HEK293T (cell line): Measurements from ENCODE around the gene VGLL3.

ENCODE experiments used
- BHLHE40 ChIP-seq: fragments of 450-650 bp; IDR thresholded peaks from 2 replicates; pipeline ENCODE4 v1.6.1; 2016; ENCODE audit warnings: mild to moderate bottlenecking, moderate library complexity, borderline replicate concordance
- FOXA1 ChIP-seq: fragments of 450-650 bp; IDR thresholded peaks from 2 replicates; pipeline ENCODE4 v1.6.1; 2016; ENCODE audit warnings: mild to moderate bottlenecking
- FOXK2 ChIP-seq: fragments of 450-650 bp; IDR thresholded peaks from 2 replicates; pipeline ENCODE4 v1.6.1; 2016; ENCODE audit warnings: mild to moderate bottlenecking
- LEF1 ChIP-seq: fragments of 450-650 bp; IDR thresholded peaks from 2 replicates; pipeline ENCODE4 v1.6.1; 2017; ENCODE audit warnings: mild to moderate bottlenecking, borderline replicate concordance

DNA sequence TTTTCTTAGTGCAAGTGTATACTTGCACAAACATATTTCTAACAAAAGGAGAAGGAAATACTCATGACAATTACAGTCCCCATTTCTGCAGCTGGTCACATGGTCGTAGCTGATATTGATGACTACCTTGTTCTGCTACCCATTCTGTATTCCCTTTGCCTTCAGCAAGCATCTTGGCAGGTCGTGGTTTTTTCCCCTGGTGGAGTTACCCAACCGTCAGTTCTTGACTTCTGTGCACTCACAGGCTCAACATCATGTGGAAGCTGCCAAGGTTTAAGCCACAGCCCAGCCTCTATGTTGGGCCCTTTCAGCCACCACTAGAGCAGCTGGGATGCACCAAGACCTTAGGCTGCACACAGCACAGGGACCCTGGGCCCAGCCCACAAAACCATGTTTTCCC, 56.1 kb downstream of the VGLL3 start:
- TF ChIP-seq FOXK2 (no peak), LEF1 (no peak), BHLHE40 (no peak), FOXA1 (no peak)
